GM23338 (cell line): ENCODE results near the gene AMPH. TPM values are rescaled to one million over a fixed set of nuclear protein-coding genes. Genes with fewer than 3 reads are reported as not detected.

ENCODE experiments used
- ATAC-seq: fragments of 200-7000 bp; cut with Tn5 transposase; 3 replicates; pipeline ENCODE4 v1.9.1; 2020
- DNase-seq: peaks from one replicate; pipeline ENCODE4 v3.0.0-alpha.2; 2015; ENCODE audit warnings: low spot score
- H2AFZ ChIP-seq: fragments of 200-600 bp; sonication (generic); 2 replicates; pipeline ENCODE4 v1.8.0; 2016; ENCODE audit warnings: antibody characterized with exemption, mild to moderate bottlenecking, moderate library complexity
- H3F3A ChIP-seq: fragments of 200-600 bp; sonication (generic); replicated peaks from 2 replicates; pipeline ENCODE4 v1.8.0; 2017; ENCODE audit warnings: antibody characterized with exemption, mixed run types, low read depth
- H3K27ac ChIP-seq: fragments of 200-600 bp; sonication (generic); 2 replicates; pipeline ENCODE4 v1.6.1; 2016; ENCODE audit warnings: low read depth
- H3K27me3 ChIP-seq: fragments of 200-600 bp; sonication (generic); 2 replicates; pipeline ENCODE4 v1.8.0; 2016; ENCODE audit warnings: mild to moderate bottlenecking, mixed run types, moderate library complexity; ENCODE audit not compliant: insufficient read depth
- H3K36me3 ChIP-seq: fragments of 200-600 bp; sonication (generic); 2 replicates; pipeline ENCODE4 v1.8.0; 2016; ENCODE audit warnings: mild to moderate bottlenecking; ENCODE audit not compliant: insufficient read depth
- H3K4me1 ChIP-seq: fragments of 200-600 bp; sonication (generic); 2 replicates; pipeline ENCODE4 v1.8.0; 2016; ENCODE audit warnings: mild to moderate bottlenecking, moderate library complexity; ENCODE audit not compliant: insufficient read depth
- H3K4me2 ChIP-seq: fragments of 200-600 bp; sonication (generic); 2 replicates; pipeline ENCODE4 v1.7.1; 2017; ENCODE audit warnings: mixed run types
- H3K4me3 ChIP-seq: fragments of 200-600 bp; sonication (generic); 2 replicates; pipeline ENCODE4 v1.6.1; 2016; ENCODE audit warnings: mixed run types
- H3K79me2 ChIP-seq: fragments of 200-600 bp; sonication (generic); replicated peaks from 2 replicates; pipeline ENCODE4 v1.8.0; 2017; ENCODE audit warnings: mild to moderate bottlenecking; ENCODE audit not compliant: insufficient read depth
- H3K9me2 ChIP-seq: fragments of 200-600 bp; sonication (generic); 2 replicates; pipeline ENCODE4 v1.8.0; 2017; ENCODE audit not compliant: insufficient read depth
- H4K20me1 ChIP-seq: fragments of 200-600 bp; sonication (generic); replicated peaks from 2 replicates; pipeline ENCODE4 v1.8.0; 2017; ENCODE audit warnings: mild to moderate bottlenecking; ENCODE audit not compliant: insufficient read depth
- H3K27ac Mint-ChIP-seq: 2 replicates; pipeline ENCODE4 v1.8.0; 2020; ENCODE audit warnings: inconsistent platforms, mild to moderate bottlenecking, moderate library complexity, mixed read lengths
- H3K27me3 Mint-ChIP-seq: 3 replicates; pipeline ENCODE4 v1.8.0; 2022; ENCODE audit warnings: low read depth, mild to moderate bottlenecking, moderate library complexity, mixed read lengths, inconsistent platforms; ENCODE audit not compliant: insufficient read depth, poor library complexity
- H3K36me3 Mint-ChIP-seq: 3 replicates; pipeline ENCODE4 v1.8.0; 2021; ENCODE audit warnings: low read depth, mild to moderate bottlenecking, inconsistent platforms, moderate library complexity, mixed read lengths
- H3K4me1 Mint-ChIP-seq: 3 replicates; pipeline ENCODE4 v1.8.0; 2020; ENCODE audit warnings: mild to moderate bottlenecking, inconsistent platforms, mixed read lengths
- H3K4me3 Mint-ChIP-seq: 3 replicates; pipeline ENCODE4 v1.8.0; 2021; ENCODE audit warnings: moderate library complexity, mild to moderate bottlenecking, inconsistent platforms, mixed read lengths
- H3K9me3 Mint-ChIP-seq: 3 replicates; pipeline ENCODE4 v1.8.0; 2020; ENCODE audit warnings: moderate library complexity, mild to moderate bottlenecking, inconsistent platforms, mixed read lengths
- CTCF ChIP-seq, 2 experiments: fragments of 200-600 bp in 1 of 2; sonication (generic) in 1 of 2; conservative IDR thresholded peaks; 2 replicates each; pipeline versions ENCODE4 v1.5.1 to v1.6.1; 2016 to 2017; ENCODE audit warnings: antibody characterized with exemption in 2 of 2, low read depth in 2 of 2, mild to moderate bottlenecking in 2 of 2, moderate library complexity in 1 of 2
- ZNF462 ChIP-seq: fragments of 250-450 bp; sonication (Bioruptor Pico); IDR thresholded peaks from 2 replicates; pipeline ENCODE4 v1.5.0; 2020; ENCODE audit warnings: mild to moderate bottlenecking, moderate library complexity
- polyA plus RNA-seq: library from polyadenylated mRNA; unstranded; fragments of >200 nt; fragmentation: Nextera tagmentation; extraction: Ambion mirVana; gene quantifications from 2 replicates; pipeline ENCODE4 v1.2.1, GENCODE V29; 2016
- total RNA-seq: library from RNA; depleted of rRNA; stranded (reverse); fragments of >200 nt; shearing (Covaris generic); gene quantifications from 2 replicates; pipeline ENCODE4 v1.2.3, GENCODE V29; 2014

The AMPH gene
- total and polyA plus RNA-seq, 2 experiments from 2014 or later: 4.8 to 10.2 TPM

GRCh38 chr7:38632411-38632810 is 1.2 kb upstream of the AMPH start:
- Histone ChIP-seq H3K27me3 (peaks cover 42% of the 10 kb centered on the region), H3K36me3 (no peaks in the 10 kb centered on the region), H3F3A (no peaks in the 10 kb centered on the region; the same call in 1 of the 2 replicates), H3K4me3 (no peak overlapping the region), H3K4me2 (no peak overlapping the region), H3K9me2 (no peaks in the 10 kb centered on the region), H3K79me2 (no peaks in the 10 kb centered on the region), H4K20me1 (no peaks in the 10 kb centered on the region; the same call in none of the 2 replicates), H3K27ac (no peak overlapping the region), H2AFZ (no peak overlapping the region), H3K4me1 (peaks cover 10% of the 10 kb centered on the region)
- ATAC-seq (no peak), DNase-seq (peak; percentile 24)
- Mint-ChIP-seq H3K27me3 (peaks cover 26% of the 10 kb centered on the region), H3K4me1 (peaks cover 17% of the 10 kb centered on the region), H3K4me3 (no peak overlapping the region), H3K36me3 (no peaks in the 10 kb centered on the region; the same call in 2 of the 3 replicates), H3K9me3 (no peaks in the 10 kb centered on the region; the same call in 2 of the 3 replicates), H3K27ac (no peak overlapping the region)
- TF ChIP-seq CTCF (conservative IDR thresholded peaks at IDR 0.05; ENCODE audit: low read depth in 2 of 2) (peak in 1 of 2 experiments; percentile 60; a peak in 3 of 4 replicates), ZNF462 (CRISPR knock-in tag) (no peak)
